HepG2 (cell line): ENCODE measurements around the gene MPG. TPM values are rescaled to one million over a fixed set of nuclear protein-coding genes. Genes with fewer than 3 reads are reported as not detected.

Experiments
- AKAP8 ChIP-seq: sonication (generic); formaldehyde crosslinking; IDR thresholded peaks from 2 replicates; pipeline ENCODE4 v1.5.1; 2020; ENCODE audit warnings: mild to moderate bottlenecking, missing genetic modification reagents
- BORCS8-MEF2B ChIP-seq: sonication (generic); formaldehyde crosslinking; IDR thresholded peaks from 2 replicates; pipeline ENCODE4 v1.8.0; 2022; ENCODE audit warnings: mild to moderate bottlenecking, missing genetic modification reagents
- CSRNP1 ChIP-seq: sonication (generic); formaldehyde crosslinking; IDR thresholded peaks from 2 replicates; pipeline ENCODE4 v1.8.1; 2023; ENCODE audit warnings: mild to moderate bottlenecking, missing genetic modification reagents
- CTCF ChIP-seq: sonication (generic); formaldehyde crosslinking; IDR thresholded peaks from 2 replicates; pipeline ENCODE4 v1.5.0; 2020; ENCODE audit warnings: mild to moderate bottlenecking, missing genetic modification reagents, moderate library complexity
- GATAD1 ChIP-seq: IDR thresholded peaks from 2 replicates; pipeline ENCODE4 v1.6.1; 2016; ENCODE audit warnings: missing genetic modification reagents, missing compliant biosample characterization
- MED1 ChIP-seq: sonication (generic); formaldehyde crosslinking; IDR thresholded peaks from 2 replicates; pipeline ENCODE4 v1.4.0; 2020; ENCODE audit warnings: missing genetic modification reagents
- MEF2D ChIP-seq: sonication (generic); formaldehyde crosslinking; IDR thresholded peaks from 2 replicates; pipeline ENCODE4 v1.5.1; 2020; ENCODE audit warnings: mild to moderate bottlenecking, missing genetic modification reagents
- NCOR1 ChIP-seq: fragments of 200-600 bp; sonication (generic); IDR thresholded peaks from 2 replicates; pipeline ENCODE4 v1.7.0; 2017; ENCODE audit warnings: antibody characterized with exemption, low read length, borderline replicate concordance
- SALL1 ChIP-seq: sonication (generic); formaldehyde crosslinking; IDR thresholded peaks from 2 replicates; pipeline ENCODE4 v1.8.0; 2022; ENCODE audit warnings: mild to moderate bottlenecking, missing genetic modification reagents
- SKI ChIP-seq: fragments of 450-650 bp; IDR thresholded peaks from one replicate; pipeline ENCODE4 v1.6.1; 2018; ENCODE audit warnings: mild to moderate bottlenecking; ENCODE audit not compliant: partially characterized antibody
- SMYD3 ChIP-seq: sonication (generic); formaldehyde crosslinking; IDR thresholded peaks from 2 replicates; pipeline ENCODE4 v1.8.1; 2023; ENCODE audit warnings: mild to moderate bottlenecking, missing genetic modification reagents
- TARDBP ChIP-seq: sonication (generic); formaldehyde crosslinking; IDR thresholded peaks from 2 replicates; pipeline ENCODE4 v1.8.0; 2022; ENCODE audit warnings: mild to moderate bottlenecking, missing genetic modification reagents
- TFDP2 ChIP-seq: sonication (generic); formaldehyde crosslinking; IDR thresholded peaks from 2 replicates; pipeline ENCODE4 v1.4.0; 2020; ENCODE audit warnings: missing genetic modification reagents
- UBTF ChIP-seq: sonication (generic); formaldehyde crosslinking; IDR thresholded peaks from 2 replicates; pipeline ENCODE4 v1.4.0; 2020; ENCODE audit warnings: mild to moderate bottlenecking, missing genetic modification reagents
- ZNF430 ChIP-seq: sonication (generic); formaldehyde crosslinking; IDR thresholded peaks from 2 replicates; pipeline ENCODE4 v1.9.0; 2021; ENCODE audit warnings: mild to moderate bottlenecking, missing genetic modification reagents
- ZNF510 ChIP-seq: sonication (generic); formaldehyde crosslinking; IDR thresholded peaks from 2 replicates; pipeline ENCODE4 v1.4.0; 2020; ENCODE audit warnings: low read depth, mild to moderate bottlenecking, missing genetic modification reagents
- ZNF580 ChIP-seq: IDR thresholded peaks from 2 replicates; pipeline ENCODE4 v1.6.1; 2016; ENCODE audit warnings: low read depth, borderline replicate concordance
- ZNF839 ChIP-seq: sonication (generic); formaldehyde crosslinking; IDR thresholded peaks from 2 replicates; pipeline ENCODE4 v1.4.0; 2020; ENCODE audit warnings: missing genetic modification reagents, mild to moderate bottlenecking, borderline replicate concordance
- polyA plus RNA-seq, 8 experiments: library from polyadenylated mRNA; depleted of rRNA in 3 of 8; stranded (reverse) in 7 of 8; unstranded in 1 of 8; fragments of >200 nt; fragmentation: Illumina TruSeq in 4 of 8; extraction: Trizol in 4 of 8; gene quantifications; 2 replicates each; pipeline versions ENCODE4 v1.2.1 to v1.2.3, GENCODE V29; 2011 to 2016; ENCODE audit warnings: low read depth in 4 of 8, missing spikeins in 1 of 8, mixed read lengths in 1 of 8; ENCODE audit not compliant: insufficient read depth in 1 of 8
- total RNA-seq, 5 experiments: library from RNA; depleted of rRNA; stranded (reverse); fragments of >200 nt; fragmentation: Illumina TruSeq; extraction: Trizol; gene quantifications; 2 replicates each; pipeline ENCODE4 v1.2.3, GENCODE V29; 2016; ENCODE audit warnings: low read depth in 1 of 5
- TF ChIP-seq, protein P1 (sequence below): IDR thresholded peaks from 2 replicates; pipeline ENCODE4 v1.6.1; 2016; ENCODE audit warnings: low read depth, control low read depth

The MPG gene
- total and polyA plus RNA-seq, 2 of the 13 experiments (the other 11 are each of a cell fraction or from before 2014, with no cell fraction given), result 59.1 to 62.5 TPM

DNA sequence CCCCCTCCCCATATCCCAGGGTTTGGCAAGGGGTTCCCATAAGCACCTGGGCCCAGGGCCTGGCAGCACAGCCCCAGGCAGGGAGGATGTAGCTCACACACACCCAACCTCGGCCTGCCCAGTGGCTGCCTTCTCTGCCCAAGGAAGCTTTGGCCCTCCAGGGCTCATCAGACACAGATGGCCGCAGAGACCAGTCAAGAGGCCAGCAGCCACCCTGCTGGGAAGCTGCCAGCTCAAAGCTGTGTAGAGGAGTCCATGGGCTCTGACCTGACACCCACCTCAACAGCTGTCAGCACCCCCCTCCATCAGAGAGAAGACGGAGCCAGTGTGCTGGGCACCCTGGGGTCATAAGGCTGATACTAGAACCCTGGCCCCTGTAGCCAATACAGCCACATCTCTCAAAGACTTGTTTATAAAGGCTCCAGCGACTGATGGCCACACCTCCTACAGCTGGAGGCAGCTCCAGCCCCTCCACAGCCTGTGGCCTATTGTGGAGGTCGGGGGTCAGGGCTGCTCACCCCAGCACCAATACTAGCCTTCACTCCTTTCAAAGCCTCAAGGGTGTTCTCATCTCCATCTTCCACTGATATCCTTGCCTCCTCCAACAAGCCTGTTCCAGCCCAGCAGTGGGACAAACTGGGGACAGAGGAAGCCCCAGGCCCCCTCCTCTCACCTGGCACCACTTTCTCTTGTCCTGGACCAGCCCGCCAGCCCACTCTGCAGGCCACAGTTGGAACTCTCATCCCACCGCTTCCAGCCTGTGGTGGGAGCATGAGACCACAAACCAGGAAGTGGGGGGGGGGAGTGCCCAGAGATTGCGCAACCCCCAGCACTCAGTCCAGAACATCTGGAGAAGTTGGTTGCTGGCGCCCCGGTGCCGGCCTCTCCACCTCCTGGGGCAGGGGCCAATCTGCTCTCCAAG, 2.2 kb upstream of the MPG start (continued):
- TF ChIP-seq UBTF (peak; percentile 9; the same call in 1 of the 2 replicates), ZNF430 (peak; percentile 32; the same call in 1 of the 2 replicates), MEF2D (CRISPR knock-in tag) (0 out of 2 replicates have a peak, but pooled peaks have one; percentile 56), CTCF (CRISPR knock-in tag) (peak; percentile 72), TFDP2 (0 out of 2 replicates have a peak, but pooled peaks have one; percentile 14), SALL1 (CRISPR knock-in tag) (peak; percentile 56), MED1 (CRISPR knock-in tag) (0 out of 2 replicates have a peak, but pooled peaks have one; percentile 18), BORCS8-MEF2B (CRISPR knock-in tag) (0 out of 2 replicates have a peak, but pooled peaks have one; percentile 10), TARDBP (peak; percentile 75), NCOR1 (peak; percentile 24; the same call in 1 of the 2 replicates), GATAD1 (CRISPR knock-in tag) (0 out of 2 replicates have a peak, but pooled peaks have one; percentile 18), SMYD3 (CRISPR knock-in tag) (peak; percentile 75; the same call in 1 of the 2 replicates), SKI (peak; percentile 13), ZNF510 (CRISPR knock-in tag) (no peak), ZNF580 (CRISPR knock-in tag) (0 out of 2 replicates have a peak, but pooled peaks have one; percentile 30), CSRNP1 (CRISPR knock-in tag) (0 out of 2 replicates have a peak, but pooled peaks have one; percentile 38), AKAP8 (peak; percentile 25), ZNF839 (peak; percentile 21; the same call in 1 of the 2 replicates)
- TF ChIP-seq, protein P1, sequence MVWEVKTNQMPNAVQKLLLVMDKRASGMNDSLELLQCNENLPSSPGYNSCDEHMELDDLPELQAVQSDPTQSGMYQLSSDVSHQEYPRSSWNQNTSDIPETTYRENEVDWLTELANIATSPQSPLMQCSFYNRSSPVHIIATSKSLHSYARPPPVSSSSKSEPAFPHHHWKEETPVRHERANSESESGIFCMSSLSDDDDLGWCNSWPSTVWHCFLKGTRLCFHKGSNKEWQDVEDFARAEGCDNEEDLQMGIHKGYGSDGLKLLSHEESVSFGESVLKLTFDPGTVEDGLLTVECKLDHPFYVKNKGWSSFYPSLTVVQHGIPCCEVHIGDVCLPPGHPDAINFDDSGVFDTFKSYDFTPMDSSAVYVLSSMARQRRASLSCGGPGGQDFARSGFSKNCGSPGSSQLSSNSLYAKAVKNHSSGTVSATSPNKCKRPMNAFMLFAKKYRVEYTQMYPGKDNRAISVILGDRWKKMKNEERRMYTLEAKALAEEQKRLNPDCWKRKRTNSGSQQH (CRISPR knock-in tag), result no peak
